Lower lobe of right lung (tissue), 2 donors: ENCODE measurements around the gene NRDC. TPM values are rescaled to one million over a fixed set of nuclear protein-coding genes. Genes with fewer than 3 reads are reported as not detected.

Experiments
- ATAC-seq, 2 donors: fragments of 200-7000 bp; cut with Tn5 transposase; one replicate each; pipeline ENCODE4 v1.9.1; 2020 to 2022; ENCODE audit warnings: mild to moderate bottlenecking in 2 of 2, moderate library complexity in 2 of 2
- DNase-seq: peaks from one replicate; pipeline ENCODE4 v3.0.0-alpha.2; 2020
- H3K27ac ChIP-seq: fragments of 200-600 bp; one replicate; pipeline ENCODE4 v1.8.0; 2022
- H3K27me3 ChIP-seq: fragments of 200-600 bp; one replicate; pipeline ENCODE4 v1.8.0; 2022; ENCODE audit warnings: low read depth
- H3K36me3 ChIP-seq: fragments of 200-600 bp; one replicate; pipeline ENCODE4 v1.8.0; 2022; ENCODE audit warnings: mild to moderate bottlenecking
- H3K4me1 ChIP-seq: fragments of 200-600 bp; one replicate; pipeline ENCODE4 v1.8.0; 2022
- H3K4me3 ChIP-seq: fragments of 200-600 bp; one replicate; pipeline ENCODE4 v1.8.0; 2022; ENCODE audit warnings: mild to moderate bottlenecking
- H3K9me3 ChIP-seq: fragments of 200-600 bp; one replicate; pipeline ENCODE4 v1.8.0; 2022
- intact Hi-C: fragments of 100-400 bp; cut with DNase I; formaldehyde crosslinking; loops from one replicate; pipeline ENCODE4 v1.11.0; 2022
- total RNA-seq: library from RNA; stranded (reverse); fragmentation: NEBNext Ultra II Directional; extraction: Animal tissue kit (Norgen Biotek cat#: 25700); gene quantifications from one replicate; pipeline ENCODE4 v1.2.1, GENCODE V29; 2021
- TF ChIP-seq, protein P1 (sequence below): fragments of 200-600 bp; IDR thresholded peaks from one replicate; pipeline ENCODE4 v1.8.0; 2022; ENCODE audit warnings: antibody characterized with exemption, mild to moderate bottlenecking
- donor health status: DM: no; HTN: yes; CAD: no; lungs with severe emphysema.

Gene NRDC
- total RNA-seq, 1 donor from 2014 or later: 115 TPM

DNA sequence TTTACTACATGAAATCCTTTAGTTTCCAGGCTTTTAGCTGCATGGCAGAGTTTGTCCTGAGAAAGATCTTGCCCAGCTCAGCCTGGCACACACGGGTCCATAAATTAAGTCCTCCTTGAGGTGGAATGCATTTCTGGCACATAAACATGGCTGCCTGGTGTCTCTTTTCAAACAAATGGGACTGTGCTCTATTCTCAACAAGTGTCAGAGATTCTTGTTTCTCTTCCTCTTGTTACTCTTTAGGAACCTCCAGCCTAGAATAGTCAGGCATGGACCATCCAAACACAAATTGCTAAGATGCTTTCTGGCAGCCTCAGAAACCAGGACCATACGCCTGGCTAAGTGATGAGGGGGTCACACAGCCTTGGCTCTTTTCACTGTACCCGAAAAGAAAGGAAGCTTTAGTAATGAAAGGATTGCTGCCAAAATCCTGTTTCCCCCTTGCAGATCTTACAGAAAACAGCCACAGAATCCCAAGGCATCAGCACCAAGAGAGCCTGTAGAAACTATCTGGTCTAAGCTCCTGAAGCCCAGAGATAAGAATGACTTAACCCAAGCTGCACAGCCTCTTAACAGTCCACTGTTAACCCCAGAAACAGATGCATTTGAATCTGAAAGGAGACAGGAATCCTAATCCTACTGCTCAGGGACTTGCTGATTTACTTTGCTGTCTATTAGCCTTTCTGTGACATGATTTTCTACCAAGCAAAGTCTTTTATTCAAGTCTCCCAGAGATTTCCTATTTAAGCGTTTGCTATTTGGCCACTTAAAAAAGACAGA lies 31.9 kb upstream of the NRDC start:
- no peak overlapping the region for H3K4me3 ChIP-seq
- H3K9me3 ChIP-seq: no peaks in the 10 kb centered on the region
- H3K27ac ChIP-seq: no peak overlapping the region
- DNase-seq: no peak
- no peaks in the 10 kb centered on the region for H3K4me1 ChIP-seq
- peaks cover 23% of the 10 kb centered on the region for H3K27me3 ChIP-seq
- intact Hi-C loops: no loop called here
- ATAC-seq: no peak
- H3K36me3 ChIP-seq: no peaks in the 10 kb centered on the region
- TF ChIP-seq, protein P1, sequence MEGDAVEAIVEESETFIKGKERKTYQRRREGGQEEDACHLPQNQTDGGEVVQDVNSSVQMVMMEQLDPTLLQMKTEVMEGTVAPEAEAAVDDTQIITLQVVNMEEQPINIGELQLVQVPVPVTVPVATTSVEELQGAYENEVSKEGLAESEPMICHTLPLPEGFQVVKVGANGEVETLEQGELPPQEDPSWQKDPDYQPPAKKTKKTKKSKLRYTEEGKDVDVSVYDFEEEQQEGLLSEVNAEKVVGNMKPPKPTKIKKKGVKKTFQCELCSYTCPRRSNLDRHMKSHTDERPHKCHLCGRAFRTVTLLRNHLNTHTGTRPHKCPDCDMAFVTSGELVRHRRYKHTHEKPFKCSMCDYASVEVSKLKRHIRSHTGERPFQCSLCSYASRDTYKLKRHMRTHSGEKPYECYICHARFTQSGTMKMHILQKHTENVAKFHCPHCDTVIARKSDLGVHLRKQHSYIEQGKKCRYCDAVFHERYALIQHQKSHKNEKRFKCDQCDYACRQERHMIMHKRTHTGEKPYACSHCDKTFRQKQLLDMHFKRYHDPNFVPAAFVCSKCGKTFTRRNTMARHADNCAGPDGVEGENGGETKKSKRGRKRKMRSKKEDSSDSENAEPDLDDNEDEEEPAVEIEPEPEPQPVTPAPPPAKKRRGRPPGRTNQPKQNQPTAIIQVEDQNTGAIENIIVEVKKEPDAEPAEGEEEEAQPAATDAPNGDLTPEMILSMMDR: no peak

DNA sequence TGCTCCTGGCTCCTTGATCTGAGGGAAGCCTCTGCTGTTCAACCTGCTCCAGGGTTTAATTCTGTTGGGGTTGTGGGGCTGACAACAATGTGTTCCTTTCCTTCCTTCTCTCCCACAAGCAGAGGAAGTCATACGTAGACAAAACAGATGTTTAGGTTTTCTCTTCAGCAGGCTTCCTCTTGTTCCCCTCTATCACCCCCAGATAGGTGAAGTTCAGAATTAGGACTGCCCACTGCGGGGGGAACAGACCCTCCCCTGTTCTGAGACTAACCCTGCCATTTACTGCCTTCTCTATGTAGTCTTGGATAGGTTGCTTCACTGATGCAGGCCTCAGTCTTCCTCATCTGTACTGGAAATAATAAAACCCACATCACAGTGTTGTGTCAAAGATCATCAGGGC lies 30.0 kb upstream of the NRDC start:
- intact Hi-C loops: no loop called here
- Histone ChIP-seq H3K4me1 (no peaks in the 10 kb centered on the region), H3K9me3 (no peaks in the 10 kb centered on the region), H3K27ac (no peak overlapping the region), H3K4me3 (no peak overlapping the region), H3K36me3 (no peaks in the 10 kb centered on the region), H3K27me3 (peaks cover 20% of the 10 kb centered on the region)
- TF ChIP-seq, protein P1: no peak
- ATAC-seq: no peak
- DNase-seq: no peak

DNA sequence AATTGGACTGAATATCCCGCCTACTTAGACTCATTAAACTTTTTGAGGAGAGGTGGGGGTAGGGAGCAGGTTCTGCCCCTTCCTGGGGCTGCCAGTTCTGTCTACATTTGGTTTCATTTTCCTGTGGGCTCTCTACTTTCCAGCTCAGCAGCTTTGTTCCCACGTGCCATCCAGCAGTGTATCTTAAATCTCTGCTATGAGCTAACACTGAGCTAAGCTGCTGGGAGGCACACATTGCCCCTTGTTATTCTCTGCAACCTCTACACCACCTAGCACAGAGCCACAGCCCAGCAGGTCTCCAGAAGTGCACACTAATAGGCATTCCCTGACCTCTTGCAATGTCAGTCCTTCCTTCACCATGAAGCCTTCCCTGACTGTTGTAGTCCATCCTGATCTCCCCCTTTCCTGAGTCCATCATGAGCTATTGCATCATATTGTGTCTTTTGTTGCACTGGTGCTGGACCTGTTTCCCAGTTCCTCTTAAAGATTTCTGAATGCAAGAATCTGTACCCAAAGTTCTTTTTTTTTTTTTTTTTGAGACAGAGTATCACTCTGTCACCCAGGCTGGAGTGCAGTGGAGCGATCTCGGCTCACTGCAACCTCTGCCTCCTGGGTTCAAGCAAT lies 28.7 kb upstream of the NRDC start:
- ATAC-seq (no peak), DNase-seq (no peak)
- H3K4me3 ChIP-seq: no peak overlapping the region
- TF ChIP-seq, protein P1: no peak
- intact Hi-C loops: no loop called here
- no peaks in the 10 kb centered on the region for H3K4me1 ChIP-seq
- H3K36me3 ChIP-seq: no peaks in the 10 kb centered on the region
- H3K27ac ChIP-seq: no peak overlapping the region
- peaks cover 25% of the 10 kb centered on the region for H3K27me3 ChIP-seq
- no peaks in the 10 kb centered on the region for H3K9me3 ChIP-seq

DNA sequence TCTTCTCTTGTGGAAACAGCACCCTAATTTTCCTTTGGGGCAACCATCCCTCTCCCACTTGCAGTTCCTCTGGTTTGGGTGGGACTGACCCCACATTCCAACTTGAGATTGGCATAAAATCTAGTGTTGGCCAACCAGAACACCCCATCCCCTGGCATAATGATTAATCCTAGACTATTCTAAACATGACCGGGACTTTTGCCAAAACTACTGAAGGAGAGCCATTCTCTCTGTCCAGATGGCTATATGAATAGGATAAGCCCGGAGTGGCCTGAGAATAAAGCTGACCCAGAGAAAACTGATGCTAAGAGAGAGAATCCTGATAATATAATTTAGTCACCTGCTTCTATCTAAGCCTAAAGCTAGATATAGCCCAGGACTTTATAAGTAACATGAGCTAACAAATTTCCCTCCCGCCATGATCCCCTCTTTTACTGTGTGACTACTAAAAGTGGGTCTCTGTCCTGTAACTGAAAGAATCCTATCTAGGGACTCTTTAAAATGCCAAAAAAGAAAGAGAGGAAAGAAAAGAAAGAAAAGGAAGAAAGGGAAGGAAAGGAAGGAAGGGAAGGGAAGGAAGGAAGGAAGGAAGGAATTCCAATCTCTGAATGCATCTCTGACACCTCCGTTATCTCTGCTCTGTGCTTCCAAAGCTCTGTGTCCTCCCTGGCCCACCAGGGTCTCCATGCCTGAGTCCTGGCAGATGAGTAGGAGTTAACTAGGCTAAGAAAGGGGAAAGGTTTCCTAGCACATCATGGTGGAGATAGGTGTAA lies 28.0 kb upstream of the NRDC start:
- peaks cover 25% of the 10 kb centered on the region for H3K27me3 ChIP-seq
- H3K27ac ChIP-seq: no peak overlapping the region
- H3K4me1 ChIP-seq: no peaks in the 10 kb centered on the region
- DNase-seq: no peak
- no peak for ATAC-seq
- intact Hi-C loops: no loop called here
- H3K4me3 ChIP-seq: no peak overlapping the region
- H3K36me3 ChIP-seq: no peaks in the 10 kb centered on the region
- TF ChIP-seq, protein P1: no peak
- no peaks in the 10 kb centered on the region for H3K9me3 ChIP-seq

DNA sequence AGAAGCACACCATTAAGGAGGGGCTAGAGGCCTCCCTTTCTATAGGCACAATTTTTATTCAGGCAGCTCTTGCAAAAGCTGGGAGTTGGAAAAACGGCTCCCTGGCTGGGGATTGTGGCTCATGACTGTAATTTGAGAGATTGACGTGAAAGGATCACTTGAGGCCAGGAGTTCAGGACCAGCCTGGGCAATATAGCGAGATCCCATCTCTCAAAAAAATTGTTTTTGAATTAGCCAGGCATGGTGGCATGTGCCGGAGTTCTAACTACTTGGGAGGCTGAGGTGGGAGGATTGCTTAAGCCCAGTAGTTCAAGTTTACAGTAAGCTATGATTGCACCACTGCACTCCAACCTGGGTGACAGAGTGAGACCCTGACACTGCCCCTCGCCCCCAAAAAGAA lies 23.9 kb upstream of the NRDC start:
- H3K4me3 ChIP-seq: no peak overlapping the region
- intact Hi-C loops: no loop called here
- H3K27me3 ChIP-seq: peaks cover 27% of the 10 kb centered on the region
- H3K27ac ChIP-seq: no peak overlapping the region
- no peaks in the 10 kb centered on the region for H3K9me3 ChIP-seq
- no peak for DNase-seq
- no peak for ATAC-seq
- TF ChIP-seq, protein P1: no peak
- H3K4me1 ChIP-seq: no peaks in the 10 kb centered on the region
- no peaks in the 10 kb centered on the region for H3K36me3 ChIP-seq
